Endothelial cell of umbilical vein (primary cell): Measurements from ENCODE around the gene RAB19.

Experiments used
- EZH2 ChIP-seq: IDR thresholded peaks from 2 replicates; pipeline ENCODE4 v1.6.1; 2012; ENCODE audit warnings: borderline replicate concordance, low read depth, mild to moderate bottlenecking, moderate library complexity, low read length, inconsistent platforms; ENCODE audit not compliant: severe bottlenecking
- JUN ChIP-seq: IDR thresholded peaks from 2 replicates; pipeline ENCODE4 v1.6.1; 2011; ENCODE audit warnings: borderline replicate concordance, low read depth; ENCODE audit not compliant: insufficient read length, insufficient read depth
- POLR2A ChIP-seq: IDR thresholded peaks from 2 replicates; pipeline ENCODE4 v1.6.1; 2012; ENCODE audit warnings: low read depth, mild to moderate bottlenecking, control low read depth, low read length
- POLR2AphosphoS5 ChIP-seq: IDR thresholded peaks from 2 replicates; pipeline ENCODE4 v1.6.1; 2012; ENCODE audit warnings: low read depth, mild to moderate bottlenecking, control low read depth, low read length, moderate library complexity; ENCODE audit not compliant: insufficient read depth
- TF ChIP-seq, protein P1 (sequence below), 2 donors: IDR thresholded peaks; 1 replicate in 1 of 2; 2 replicates in 1 of 2; pipeline ENCODE4 v1.5.1; 2011; ENCODE audit warnings: low read length in 2 of 2, mild to moderate bottlenecking in 2 of 2, moderate library complexity in 2 of 2, control low read depth in 1 of 2, inconsistent platforms in 1 of 2, low read depth in 1 of 2; ENCODE audit not compliant: insufficient read depth in 1 of 2; ENCODE audit errors: extremely low read depth in 1 of 2

DNA sequence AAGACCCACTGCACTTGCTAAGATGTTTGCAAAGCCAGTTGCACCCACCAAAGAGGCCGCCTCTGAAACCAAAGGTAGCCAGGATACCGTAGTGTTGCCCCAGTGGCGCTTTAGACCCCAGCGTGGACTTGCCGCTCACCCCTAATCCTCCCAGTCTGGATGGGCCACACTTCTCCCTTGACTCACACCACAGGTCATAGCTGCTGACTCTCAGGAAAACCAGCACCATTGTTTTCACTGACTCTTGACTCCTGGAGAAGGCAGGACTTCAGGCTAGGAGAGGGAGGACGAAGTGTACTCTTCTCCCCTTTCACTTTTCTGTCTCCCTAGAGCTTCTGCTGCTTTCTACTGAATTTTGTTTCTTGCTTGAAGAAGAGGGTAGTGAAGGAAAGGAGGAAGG, 22.3 kb downstream of the RAB19 start:
- no peak for TF ChIP-seq POLR2AphosphoS5
- TF ChIP-seq, protein P1, sequence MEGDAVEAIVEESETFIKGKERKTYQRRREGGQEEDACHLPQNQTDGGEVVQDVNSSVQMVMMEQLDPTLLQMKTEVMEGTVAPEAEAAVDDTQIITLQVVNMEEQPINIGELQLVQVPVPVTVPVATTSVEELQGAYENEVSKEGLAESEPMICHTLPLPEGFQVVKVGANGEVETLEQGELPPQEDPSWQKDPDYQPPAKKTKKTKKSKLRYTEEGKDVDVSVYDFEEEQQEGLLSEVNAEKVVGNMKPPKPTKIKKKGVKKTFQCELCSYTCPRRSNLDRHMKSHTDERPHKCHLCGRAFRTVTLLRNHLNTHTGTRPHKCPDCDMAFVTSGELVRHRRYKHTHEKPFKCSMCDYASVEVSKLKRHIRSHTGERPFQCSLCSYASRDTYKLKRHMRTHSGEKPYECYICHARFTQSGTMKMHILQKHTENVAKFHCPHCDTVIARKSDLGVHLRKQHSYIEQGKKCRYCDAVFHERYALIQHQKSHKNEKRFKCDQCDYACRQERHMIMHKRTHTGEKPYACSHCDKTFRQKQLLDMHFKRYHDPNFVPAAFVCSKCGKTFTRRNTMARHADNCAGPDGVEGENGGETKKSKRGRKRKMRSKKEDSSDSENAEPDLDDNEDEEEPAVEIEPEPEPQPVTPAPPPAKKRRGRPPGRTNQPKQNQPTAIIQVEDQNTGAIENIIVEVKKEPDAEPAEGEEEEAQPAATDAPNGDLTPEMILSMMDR (IDR thresholded peaks at IDR 0.05; ENCODE audit: extremely low read depth in 1 of 2, insufficient read depth in 1 of 2, low read depth in 1 of 2, low read length in 2 of 2), result no peak
- TF ChIP-seq EZH2, result no peak
- TF ChIP-seq POLR2A, result no peak
- no peak for TF ChIP-seq JUN
